HEK293T (cell line): ENCODE measurements around the gene EZR.

Experiments
- CTCF ChIA-PET: fragments of 350-600 bp; formaldehyde crosslinking; extraction: SDS; loops from one replicate; lab custom pipeline; 2021; ENCODE audit warnings: antibody characterized with exemption, inconsistent platforms; lab: Yijun Ruan, JAX
- POLR2A ChIA-PET: fragments of 350-600 bp; formaldehyde crosslinking; extraction: SDS; loops from one replicate; lab custom pipeline; 2020; ENCODE audit warnings: antibody characterized with exemption, inconsistent platforms; lab: Yijun Ruan, JAX
- DNase-seq: peaks from one replicate; pipeline ENCODE4 v3.0.0; 2012; ENCODE audit warnings: mixed read lengths; ENCODE audit errors: extremely low spot score
- ARNT ChIP-seq: fragments of 450-650 bp; IDR thresholded peaks from 2 replicates; pipeline ENCODE4 v1.6.1; 2017; ENCODE audit warnings: mild to moderate bottlenecking
- BHLHE40 ChIP-seq: fragments of 450-650 bp; IDR thresholded peaks from 2 replicates; pipeline ENCODE4 v1.6.1; 2016; ENCODE audit warnings: mild to moderate bottlenecking, moderate library complexity, borderline replicate concordance
- CTBP1 ChIP-seq: fragments of 450-650 bp; IDR thresholded peaks from 2 replicates; pipeline ENCODE4 v1.6.1; 2016; ENCODE audit warnings: borderline replicate concordance
- ELF4 ChIP-seq: fragments of 450-650 bp; IDR thresholded peaks from 2 replicates; pipeline ENCODE4 v1.6.1; 2017; ENCODE audit warnings: antibody characterized with exemption
- FOXA1 ChIP-seq: fragments of 450-650 bp; IDR thresholded peaks from 2 replicates; pipeline ENCODE4 v1.6.1; 2016; ENCODE audit warnings: mild to moderate bottlenecking
- FOXK2 ChIP-seq: fragments of 450-650 bp; IDR thresholded peaks from 2 replicates; pipeline ENCODE4 v1.6.1; 2016; ENCODE audit warnings: mild to moderate bottlenecking
- FOXM1 ChIP-seq: fragments of 450-650 bp; IDR thresholded peaks from 2 replicates; pipeline ENCODE4 v1.6.1; 2017; ENCODE audit warnings: mild to moderate bottlenecking, borderline replicate concordance
- HDGF ChIP-seq: fragments of 450-650 bp; IDR thresholded peaks from 2 replicates; pipeline ENCODE4 v1.6.1; 2017; ENCODE audit warnings: antibody characterized with exemption, borderline replicate concordance
- L3MBTL2 ChIP-seq: fragments of 450-650 bp; conservative IDR thresholded peaks from 2 replicates; pipeline ENCODE4 v1.6.1; 2016; ENCODE audit warnings: mild to moderate bottlenecking
- LEF1 ChIP-seq: fragments of 450-650 bp; IDR thresholded peaks from 2 replicates; pipeline ENCODE4 v1.6.1; 2017; ENCODE audit warnings: mild to moderate bottlenecking, borderline replicate concordance
- NFRKB ChIP-seq: fragments of 450-650 bp; IDR thresholded peaks from 2 replicates; pipeline ENCODE4 v1.6.1; 2016; ENCODE audit warnings: mild to moderate bottlenecking, moderate library complexity
- PKNOX1 ChIP-seq: fragments of 450-650 bp; IDR thresholded peaks from 2 replicates; pipeline ENCODE4 v1.6.1; 2016
- SP1 ChIP-seq: fragments of 450-650 bp; IDR thresholded peaks from 2 replicates; pipeline ENCODE4 v1.6.1; 2017
- SUZ12 ChIP-seq: fragments of 450-650 bp; IDR thresholded peaks from 2 replicates; pipeline ENCODE4 v1.6.1; 2016; ENCODE audit warnings: mild to moderate bottlenecking
- TARDBP ChIP-seq: fragments of 450-650 bp; IDR thresholded peaks from 2 replicates; pipeline ENCODE4 v1.6.1; 2016
- ZNF384 ChIP-seq: fragments of 450-650 bp; IDR thresholded peaks from 2 replicates; pipeline ENCODE4 v1.6.1; 2016

The EZR gene

DNA sequence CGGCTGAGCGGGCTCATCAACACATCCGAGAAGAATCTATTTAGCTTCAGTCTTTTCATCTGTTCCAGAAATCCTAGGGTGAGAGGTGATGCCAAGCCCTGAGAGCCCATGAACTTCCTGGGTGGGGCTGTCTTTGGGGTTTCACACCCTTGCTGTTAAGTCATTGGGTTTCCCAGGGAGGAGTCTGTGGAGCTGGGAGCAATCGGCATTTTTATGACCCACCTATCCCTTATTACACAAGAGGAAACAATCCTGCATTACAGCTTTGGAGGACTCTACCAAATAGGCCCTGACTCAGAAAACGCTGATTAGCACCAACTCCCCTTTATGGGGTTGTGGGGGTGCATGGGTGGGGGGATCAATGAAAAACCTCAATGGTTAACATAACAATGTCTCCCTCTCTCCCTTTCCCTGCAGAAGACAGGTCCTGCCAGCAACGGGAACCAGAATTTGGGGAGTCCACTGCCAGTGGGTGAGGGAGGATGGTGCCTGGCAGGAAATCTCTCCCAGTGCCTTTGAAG is 46.3 kb downstream of the EZR start:
- TF ChIP-seq L3MBTL2, result no peak
- no peak for TF ChIP-seq BHLHE40
- TF ChIP-seq FOXA1, result no peak
- no peak for TF ChIP-seq TARDBP
- TF ChIP-seq LEF1, result no peak
- no peak for TF ChIP-seq NFRKB
- no peak for TF ChIP-seq ZNF384
- TF ChIP-seq ARNT, result no peak
- no peak for TF ChIP-seq SP1
- no peak for TF ChIP-seq HDGF
- no peak for TF ChIP-seq CTBP1
- TF ChIP-seq SUZ12, result no peak
- TF ChIP-seq ELF4, result no peak
- TF ChIP-seq FOXK2, result no peak
- no peak for TF ChIP-seq PKNOX1
- ChIA-PET CTCF (interaction anchor here (1.4 kb wide), 1 partner anchor 54 kb away, joined by 6 read pairs; no protein-coding TSS in a partner anchor), POLR2A (no interaction called here)
- no peak for DNase-seq

DNA sequence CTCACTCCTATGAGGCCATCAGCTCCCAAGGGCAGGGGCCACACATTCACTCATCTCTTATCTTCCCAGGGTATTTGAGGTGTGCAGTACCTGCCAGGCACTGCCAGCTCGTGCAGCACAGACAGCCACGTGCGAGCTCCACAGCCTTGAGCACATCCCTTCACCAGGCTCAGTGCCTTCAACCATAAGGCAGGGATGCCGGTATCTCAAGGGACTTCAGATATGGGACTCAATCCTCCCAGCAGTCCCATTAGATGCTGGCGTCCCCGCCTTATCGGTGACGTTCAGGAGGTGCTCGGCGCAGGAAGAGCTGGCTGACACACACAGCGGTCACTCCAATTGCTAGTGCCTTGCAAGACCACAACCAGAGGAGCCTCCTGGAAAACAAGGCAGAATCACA is 47.0 kb downstream of the EZR start:
- DNase-seq, result no peak
- POLR2A ChIA-PET, result no interaction called here
- CTCF ChIA-PET, result interaction anchor here (1.4 kb wide), 1 partner anchor 53 kb away, joined by 6 read pairs; no protein-coding TSS in a partner anchor
- TF ChIP-seq CTBP1 (no peak), LEF1 (no peak), NFRKB (no peak), TARDBP (no peak), FOXA1 (no peak), ELF4 (no peak), SP1 (no peak), BHLHE40 (no peak)

DNA sequence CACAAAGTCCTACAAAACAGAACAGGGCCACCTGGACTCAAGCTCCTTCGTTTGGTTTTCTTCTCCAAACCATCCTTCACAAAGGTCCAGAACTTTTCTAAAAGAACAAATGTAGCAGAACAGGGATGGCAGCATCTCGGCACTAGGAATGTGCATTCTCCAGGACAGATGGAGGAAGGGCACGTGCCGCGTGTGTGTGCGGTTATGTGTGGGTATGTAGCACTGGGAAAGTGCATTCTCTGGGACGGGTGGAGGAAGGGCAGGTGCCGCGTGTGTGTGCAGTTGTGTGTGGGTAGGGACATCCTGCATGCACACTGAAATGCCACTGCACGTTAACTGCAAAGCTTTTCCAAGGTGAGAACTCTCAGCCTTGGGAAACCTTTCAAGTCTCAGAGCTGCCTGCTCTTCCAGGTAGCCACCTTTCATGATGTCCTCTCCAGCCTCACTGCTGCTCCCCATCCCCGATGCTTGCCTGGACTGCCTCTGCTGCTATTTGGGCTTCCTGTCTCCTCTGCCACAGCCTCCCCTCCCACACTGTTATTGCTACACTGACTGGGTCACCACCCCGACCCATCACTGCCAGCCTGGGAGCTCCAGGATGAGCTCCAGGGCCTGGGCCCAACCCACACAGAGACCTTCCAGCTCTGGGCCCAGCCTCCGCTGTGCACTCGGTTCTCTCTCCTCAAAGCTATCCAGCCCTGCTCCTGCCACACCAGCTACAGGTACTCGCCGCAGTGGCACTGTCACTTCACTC is 47.6 kb downstream of the EZR start:
- no peak for TF ChIP-seq ARNT
- no peak for TF ChIP-seq NFRKB
- no peak for TF ChIP-seq SP1
- no peak for TF ChIP-seq SUZ12
- no peak for TF ChIP-seq LEF1
- no peak for TF ChIP-seq CTBP1
- TF ChIP-seq FOXK2, result no peak
- TF ChIP-seq ELF4, result no peak
- TF ChIP-seq PKNOX1, result no peak
- TF ChIP-seq FOXA1, result no peak
- no peak for TF ChIP-seq ZNF384
- TF ChIP-seq HDGF, result no peak
- TF ChIP-seq TARDBP, result no peak
- no peak for TF ChIP-seq FOXM1
- ChIA-PET CTCF (interaction anchor here (1.4 kb wide), 1 partner anchor 53 kb away, joined by 6 read pairs; no protein-coding TSS in a partner anchor), POLR2A (no interaction called here)
- DNase-seq, result no peak

- ChIA-PET CTCF (no interaction called here), POLR2A (no interaction called here)
- DNase-seq, result no peak
- TF ChIP-seq CTBP1 (no peak), FOXA1 (no peak), L3MBTL2 (no peak), PKNOX1 (no peak), ARNT (no peak)
These were observed 48.4 kb downstream of the EZR start for GRCh38 chr6:158770533-158771330.

DNA sequence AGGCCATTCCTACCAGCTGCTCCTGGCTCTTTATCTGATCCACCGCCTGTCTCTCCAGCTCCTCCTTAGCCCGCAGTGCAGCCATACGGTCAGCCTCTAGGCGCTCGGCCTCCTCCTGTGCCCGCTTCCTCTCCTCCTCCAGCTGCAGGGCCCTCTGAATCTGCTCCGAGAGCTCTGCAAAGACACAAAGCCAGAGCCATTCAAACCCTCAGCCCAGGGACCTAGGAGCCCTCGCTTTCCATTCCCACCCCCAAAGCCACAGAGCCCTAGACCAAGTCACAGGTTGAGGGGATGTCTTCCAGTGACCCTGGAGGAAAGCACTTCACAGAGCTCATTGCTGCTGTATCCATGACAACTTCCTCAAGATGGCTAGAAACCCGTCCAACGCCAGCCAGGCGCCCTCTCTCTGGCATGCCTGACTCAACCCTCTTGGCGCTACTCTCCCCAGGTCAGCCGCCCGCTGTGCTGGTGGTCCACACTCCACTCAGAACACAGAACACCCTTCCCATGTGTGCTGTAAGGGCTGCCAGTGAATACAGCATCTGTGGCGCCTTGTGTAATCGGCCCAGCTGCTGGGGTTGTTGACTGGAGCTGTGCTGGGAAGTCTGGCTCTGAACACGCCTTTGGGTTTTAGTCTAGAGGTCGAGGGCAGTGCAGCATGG is 49.3 kb downstream of the EZR start:
- CTCF ChIA-PET, result interaction anchor here (0.6 kb wide), 1 partner anchor 190 kb away, joined by 3 read pairs; no protein-coding TSS in a partner anchor
- POLR2A ChIA-PET, result no interaction called here
- no peak for DNase-seq
- TF ChIP-seq LEF1 (no peak), NFRKB (no peak), PKNOX1 (no peak), SP1 (no peak), BHLHE40 (no peak), SUZ12 (no peak), HDGF (no peak), L3MBTL2 (no peak), ZNF384 (no peak), FOXA1 (no peak), TARDBP (no peak), ELF4 (no peak), CTBP1 (no peak), ARNT (no peak), FOXM1 (no peak), FOXK2 (no peak)
